GM12892 (cell line): ENCODE measurements around the gene CIDEC.
"Not testable (repeated sequence)": the region's sequence is repeated elsewhere in the genome, so short reads cannot be mapped to it uniquely, and the experiment has no call there.

Experiments
- POLR2A ChIP-seq: IDR thresholded peaks from 2 replicates; pipeline ENCODE4 v1.6.1; 2011; ENCODE audit warnings: low read depth, low read length, control low read depth
- POLR2AphosphoS5 ChIP-seq: IDR thresholded peaks from 2 replicates; pipeline ENCODE4 v1.6.1; 2011; ENCODE audit warnings: low read depth, low read length, control low read depth
- TAF1 ChIP-seq: IDR thresholded peaks from 2 replicates; pipeline ENCODE4 v1.6.1; 2011; ENCODE audit warnings: low read depth, mild to moderate bottlenecking, control low read depth, low read length, borderline replicate concordance

DNA sequence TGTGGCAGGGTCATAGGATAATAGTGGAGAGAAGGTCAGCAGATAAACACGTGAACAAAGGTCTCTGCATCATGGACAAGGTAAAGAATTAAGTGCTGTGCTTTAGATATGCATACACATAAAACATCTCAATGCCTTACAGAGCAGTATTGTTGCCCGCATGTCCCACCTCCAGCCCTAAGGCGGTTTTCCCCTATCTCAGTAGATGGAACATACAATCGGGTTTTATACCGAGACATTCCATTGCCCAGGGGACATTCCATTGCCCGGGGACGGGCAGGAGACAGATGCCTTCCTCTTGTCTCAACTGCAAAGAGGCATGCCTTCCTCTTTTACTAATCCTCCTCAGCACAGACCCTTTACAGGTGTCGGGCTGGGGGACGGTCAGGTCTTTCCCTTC lies 32.2 kb downstream of the CIDEC start:
- TF ChIP-seq POLR2A, TAF1, POLR2AphosphoS5: not testable (repeated sequence)
